Left ventricle myocardium inferior (tissue), 1 donor: ENCODE results near the gene SEC14L5. TPM values are rescaled to one million over a fixed set of nuclear protein-coding genes. Genes with fewer than 3 reads are reported as not detected.
A peak's percentile ranks its signal among the peaks of the same experiment; 100 is the strongest.

Experiments used
- DNase-seq: peaks from one replicate; pipeline ENCODE4 v3.0.0-alpha.2; 2020
- H3K27ac ChIP-seq: fragments of 200-600 bp; replicated peaks from 2 replicates; pipeline ENCODE4 v1.8.0; 2021
- H3K27me3 ChIP-seq: fragments of 200-600 bp; 2 replicates; pipeline ENCODE4 v1.8.0; 2021; ENCODE audit warnings: low read depth
- H3K36me3 ChIP-seq: fragments of 200-600 bp; 2 replicates; pipeline ENCODE4 v1.8.0; 2021
- H3K4me1 ChIP-seq: fragments of 200-600 bp; 2 replicates; pipeline ENCODE4 v1.8.0; 2021
- H3K4me3 ChIP-seq: fragments of 200-600 bp; 2 replicates; pipeline ENCODE4 v1.8.0; 2021; ENCODE audit warnings: mild to moderate bottlenecking, moderate library complexity
- H3K9me3 ChIP-seq: fragments of 200-600 bp; replicated peaks from 2 replicates; pipeline ENCODE4 v1.8.0; 2021
- intact Hi-C: fragments of 100-400 bp; cut with micrococcal nuclease; formaldehyde crosslinking; loops from one replicate; pipeline ENCODE4 v1.11.0; 2022
- total RNA-seq: library from RNA; stranded (reverse); fragmentation: NEBNext Ultra II Directional; extraction: Animal tissue kit (Norgen Biotek cat#: 25700); gene quantifications from one replicate; pipeline ENCODE4 v1.2.1, GENCODE V29; 2021
- TF ChIP-seq, protein P1 (sequence below): fragments of 200-600 bp; IDR thresholded peaks from 2 replicates; pipeline ENCODE4 v1.8.0; 2021; ENCODE audit warnings: antibody characterized with exemption, mild to moderate bottlenecking, borderline replicate concordance
- donor health status: DM: no; HTN: yes; CAD: no; lungs with severe emphysema.

SEC14L5 gene
- total RNA-seq, 1 donor from 2014 or later = 15.5 TPM

DNA sequence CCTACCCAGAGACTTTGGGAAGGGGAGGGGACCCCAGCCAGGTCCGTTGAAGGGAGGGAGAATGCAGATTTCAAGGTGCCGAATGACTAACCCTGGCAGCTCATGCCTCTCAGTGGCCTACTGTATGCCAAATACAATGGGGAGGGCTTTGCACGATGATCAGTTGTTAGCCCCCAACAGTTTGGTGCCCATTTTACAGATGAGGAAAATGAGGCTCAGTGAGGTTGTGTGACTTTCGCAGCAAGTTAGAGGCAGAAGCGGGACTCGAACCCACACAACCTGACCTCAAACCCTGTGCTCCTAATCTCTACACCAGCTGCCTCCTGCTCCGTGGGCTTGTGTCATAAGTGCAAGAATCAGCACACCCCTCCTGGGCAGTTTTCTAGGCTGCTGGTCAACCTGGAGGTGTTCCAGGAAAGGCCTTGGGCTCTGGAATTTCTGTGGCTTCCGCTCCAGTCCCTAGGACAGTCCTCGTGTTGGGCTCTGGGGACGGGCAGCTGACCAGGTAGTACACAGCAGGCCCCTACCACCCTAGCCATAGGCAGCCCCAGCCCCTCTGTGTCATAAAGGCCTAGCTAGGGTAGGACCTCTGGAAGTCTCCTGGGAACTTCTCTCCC is 87.5 kb downstream of the SEC14L5 start:
- TF ChIP-seq, protein P1, sequence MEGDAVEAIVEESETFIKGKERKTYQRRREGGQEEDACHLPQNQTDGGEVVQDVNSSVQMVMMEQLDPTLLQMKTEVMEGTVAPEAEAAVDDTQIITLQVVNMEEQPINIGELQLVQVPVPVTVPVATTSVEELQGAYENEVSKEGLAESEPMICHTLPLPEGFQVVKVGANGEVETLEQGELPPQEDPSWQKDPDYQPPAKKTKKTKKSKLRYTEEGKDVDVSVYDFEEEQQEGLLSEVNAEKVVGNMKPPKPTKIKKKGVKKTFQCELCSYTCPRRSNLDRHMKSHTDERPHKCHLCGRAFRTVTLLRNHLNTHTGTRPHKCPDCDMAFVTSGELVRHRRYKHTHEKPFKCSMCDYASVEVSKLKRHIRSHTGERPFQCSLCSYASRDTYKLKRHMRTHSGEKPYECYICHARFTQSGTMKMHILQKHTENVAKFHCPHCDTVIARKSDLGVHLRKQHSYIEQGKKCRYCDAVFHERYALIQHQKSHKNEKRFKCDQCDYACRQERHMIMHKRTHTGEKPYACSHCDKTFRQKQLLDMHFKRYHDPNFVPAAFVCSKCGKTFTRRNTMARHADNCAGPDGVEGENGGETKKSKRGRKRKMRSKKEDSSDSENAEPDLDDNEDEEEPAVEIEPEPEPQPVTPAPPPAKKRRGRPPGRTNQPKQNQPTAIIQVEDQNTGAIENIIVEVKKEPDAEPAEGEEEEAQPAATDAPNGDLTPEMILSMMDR = no peak

DNA sequence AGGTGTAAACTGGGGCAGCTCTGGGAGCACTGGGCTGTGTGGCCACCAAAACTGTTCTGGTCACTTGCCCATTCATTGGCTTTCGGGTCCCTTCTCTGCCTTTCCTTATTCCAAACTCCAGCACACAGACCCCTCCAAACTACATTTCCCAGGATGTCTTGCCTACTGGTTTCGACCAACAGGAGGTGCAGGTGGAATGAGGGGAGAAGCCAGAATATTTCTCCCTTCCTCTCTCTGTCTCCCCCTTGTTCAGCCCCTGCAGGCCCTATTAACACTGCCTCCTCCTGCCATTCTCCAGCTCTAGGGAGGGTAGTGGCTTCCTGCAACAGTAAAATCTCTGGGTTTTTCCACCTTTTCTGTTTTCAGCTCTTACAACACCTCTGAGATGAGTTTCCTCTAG is 88.8 kb downstream of the SEC14L5 start:
- DNase-seq = no peak

More for the DNA sequence above, 87.5 kb downstream of the SEC14L5 start:
- intact Hi-C loops = no loop called here
- Histone ChIP-seq H3K27me3 (no peaks in the 10 kb centered on the region), H3K36me3 (no peaks in the 10 kb centered on the region), H3K4me1 (no peaks in the 10 kb centered on the region), H3K4me3 (no peak overlapping the region), H3K9me3 (no peaks in the 10 kb centered on the region), H3K27ac (no peak overlapping the region)
- DNase-seq = no peak

DNA sequence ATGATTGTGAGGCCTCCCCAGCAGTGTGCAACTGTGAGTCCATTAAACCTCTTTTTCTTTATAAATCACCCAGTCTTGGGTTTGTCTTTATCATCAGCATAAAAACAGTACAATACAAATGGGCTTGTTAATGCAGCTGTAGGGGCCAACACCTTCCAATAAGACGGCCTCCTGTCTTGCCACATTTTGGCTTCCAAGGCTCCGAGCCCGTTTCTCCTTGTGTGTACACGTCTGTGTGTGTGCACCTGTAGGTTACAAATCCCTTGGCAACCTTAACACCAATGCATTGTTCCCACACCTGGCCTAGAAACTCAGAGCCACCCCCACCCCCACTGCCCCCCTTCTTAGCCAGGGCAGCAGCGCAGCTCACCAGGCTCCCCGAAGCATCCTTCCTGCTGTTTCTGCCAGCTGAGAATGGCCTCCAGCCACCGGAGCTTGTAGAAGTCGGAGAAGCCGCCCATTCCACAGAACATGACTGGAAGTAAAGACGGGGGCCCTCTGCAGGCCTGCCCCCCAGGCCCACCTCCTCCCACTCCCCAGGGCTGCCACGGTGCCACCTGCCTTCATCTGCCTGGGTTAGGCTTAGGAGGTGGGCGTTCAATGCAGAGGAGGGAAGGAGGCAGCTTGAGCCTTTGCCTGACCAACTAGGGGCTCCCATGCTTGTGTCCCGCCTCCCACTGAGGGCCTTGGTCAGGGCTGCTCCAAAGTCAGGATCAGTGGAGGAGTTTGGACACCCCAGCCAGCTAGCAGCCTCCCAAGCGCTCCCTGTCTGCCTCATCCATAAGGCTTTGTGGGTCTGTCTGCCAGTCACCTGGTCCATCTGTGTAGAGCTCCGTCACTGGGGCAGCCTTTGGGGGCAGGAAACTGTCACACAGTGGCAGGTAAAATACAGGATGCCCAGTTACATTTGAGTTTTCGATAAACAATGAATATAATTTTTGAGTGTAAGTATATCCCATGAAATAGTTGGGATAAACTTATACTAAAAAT is 97.0 kb downstream of the SEC14L5 start:
- Histone ChIP-seq H3K27ac (no peak overlapping the region), H3K4me3 (no peak overlapping the region), H3K36me3 (no peaks in the 10 kb centered on the region), H3K4me1 (no peaks in the 10 kb centered on the region), H3K9me3 (no peaks in the 10 kb centered on the region), H3K27me3 (no peaks in the 10 kb centered on the region)
- TF ChIP-seq, protein P1 = no peak
- DNase-seq = no peak
- intact Hi-C loops = no loop called here

More for the DNA sequence above, 88.8 kb downstream of the SEC14L5 start:
- H3K27me3 ChIP-seq = no peaks in the 10 kb centered on the region
- H3K4me3 ChIP-seq = no peak overlapping the region
- TF ChIP-seq, protein P1 = no peak
- H3K4me1 ChIP-seq = no peaks in the 10 kb centered on the region
- intact Hi-C loops = no loop called here
- H3K9me3 ChIP-seq = no peaks in the 10 kb centered on the region
- H3K36me3 ChIP-seq = no peaks in the 10 kb centered on the region
- H3K27ac ChIP-seq = no peak overlapping the region

DNA sequence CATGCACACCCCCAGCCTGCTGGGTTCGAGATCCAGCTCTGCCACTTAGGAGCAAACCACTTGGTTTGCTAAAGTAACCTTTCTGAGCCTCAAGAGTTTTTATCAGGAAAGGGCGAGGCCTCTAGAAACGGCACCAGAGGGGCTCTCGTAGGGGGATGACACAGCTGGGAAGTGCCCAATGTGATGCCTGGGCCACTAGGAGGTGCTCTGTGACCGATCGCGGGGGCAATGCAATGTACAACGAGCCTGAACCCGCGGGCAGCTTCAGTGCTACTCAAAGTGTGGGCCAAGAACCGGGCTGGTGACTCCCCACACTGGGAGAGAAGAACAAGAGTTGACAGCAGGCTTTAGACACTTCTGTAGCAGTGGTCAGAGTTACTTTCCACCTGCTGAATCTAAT is 98.2 kb downstream of the SEC14L5 start:
- Histone ChIP-seq H3K4me3 (no peak overlapping the region), H3K27ac (no peak overlapping the region), H3K27me3 (no peaks in the 10 kb centered on the region), H3K9me3 (no peaks in the 10 kb centered on the region), H3K36me3 (no peaks in the 10 kb centered on the region), H3K4me1 (no peaks in the 10 kb centered on the region)
- intact Hi-C loops = no loop called here
- no peak for DNase-seq
- TF ChIP-seq, protein P1 = peak; percentile 24

DNA sequence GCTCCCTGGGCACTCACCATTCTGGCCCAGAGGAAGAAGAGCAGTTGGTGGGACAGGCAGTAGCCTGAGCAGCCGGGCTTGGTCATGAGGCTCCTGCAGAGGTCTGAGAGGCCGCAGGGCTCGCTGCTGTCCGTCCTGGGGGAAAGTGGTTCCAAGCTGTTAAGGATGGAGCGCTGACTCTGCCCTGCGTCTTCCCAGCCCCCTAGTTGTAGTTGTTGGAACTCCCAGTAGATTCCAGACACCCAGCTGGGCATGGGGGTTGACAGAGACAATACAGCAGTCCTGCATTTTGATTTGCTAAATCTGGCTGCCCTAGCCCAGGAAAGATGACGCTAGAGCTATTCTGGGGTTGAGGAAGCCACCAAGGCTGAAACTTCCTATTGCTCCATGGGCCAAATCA is 100.3 kb downstream of the SEC14L5 start:
- Histone ChIP-seq H3K4me3 (no peak overlapping the region), H3K27ac (no peak overlapping the region), H3K27me3 (no peaks in the 10 kb centered on the region), H3K9me3 (no peaks in the 10 kb centered on the region), H3K4me1 (no peaks in the 10 kb centered on the region), H3K36me3 (no peaks in the 10 kb centered on the region)
- TF ChIP-seq, protein P1 = no peak
- intact Hi-C loops = no loop called here
- no peak for DNase-seq
